Iris pigment epithelial cell (primary cell): ENCODE results near the gene UPK3BL2.
"Not testable (repeated sequence)": the region's sequence is repeated elsewhere in the genome, so short reads cannot be mapped to it uniquely, and the experiment has no call there.

ENCODE experiments used
- DNase-seq: peaks from one replicate; pipeline ENCODE4 v3.0.0-alpha.2; 2011; ENCODE audit warnings: low read depth

Gene UPK3BL2

DNA sequence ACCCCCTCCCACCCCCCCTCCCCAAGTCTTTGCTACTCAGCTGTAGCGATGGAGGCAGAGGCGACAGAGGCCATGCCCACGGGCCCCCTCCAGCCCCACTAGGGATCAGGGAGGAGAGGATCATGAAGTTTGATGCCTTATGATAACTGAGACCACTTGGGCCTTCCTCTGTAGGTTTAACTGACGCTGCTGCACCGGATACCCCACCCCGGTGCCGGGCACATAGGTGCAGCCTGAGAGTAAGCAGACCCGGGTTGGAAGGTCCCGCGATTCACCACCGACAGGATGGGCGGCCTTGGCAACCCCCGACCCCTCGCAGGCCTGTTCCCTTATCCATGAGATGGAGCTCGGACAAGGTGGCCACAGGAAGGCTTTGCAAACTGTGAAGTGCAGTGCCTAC lies 49.5 kb downstream of the UPK3BL2 start:
- not testable (repeated sequence) for DNase-seq

DNA sequence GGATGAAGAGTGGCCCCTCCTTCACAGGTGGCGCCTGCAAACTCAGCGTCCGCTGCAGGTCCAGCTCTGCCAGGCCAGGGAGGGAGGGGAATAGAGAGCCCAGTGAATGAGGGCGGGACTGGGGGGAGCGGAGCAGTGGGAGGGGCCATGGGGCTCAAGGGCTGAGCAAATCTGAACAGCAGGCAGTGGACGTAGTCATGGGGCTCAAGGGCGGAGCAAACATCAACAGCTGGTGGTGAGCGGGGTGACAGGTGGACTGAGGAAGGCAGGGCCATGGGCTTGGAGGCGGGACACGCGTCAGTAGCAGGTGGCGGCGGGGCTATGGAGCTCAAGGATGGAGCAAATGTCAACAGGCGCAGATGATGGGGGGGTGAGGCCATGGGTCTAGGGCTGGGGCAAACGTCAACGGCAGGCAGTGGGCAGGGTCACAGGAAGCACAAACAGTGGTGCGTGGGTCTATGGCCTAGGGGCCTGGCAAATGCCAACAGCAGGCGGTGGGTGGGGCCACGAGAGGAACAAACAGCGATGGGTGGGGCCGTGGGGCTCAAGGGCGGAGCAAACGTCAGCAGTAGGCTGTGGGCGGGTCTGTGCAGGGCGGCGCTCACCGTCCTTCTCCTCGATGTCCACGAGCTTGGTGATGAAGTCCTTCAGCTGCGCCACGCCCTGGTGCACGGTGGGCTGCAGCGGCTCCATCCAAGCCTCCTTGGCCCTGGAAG lies 50.1 kb downstream of the UPK3BL2 start:
- DNase-seq = not testable (repeated sequence)

DNA sequence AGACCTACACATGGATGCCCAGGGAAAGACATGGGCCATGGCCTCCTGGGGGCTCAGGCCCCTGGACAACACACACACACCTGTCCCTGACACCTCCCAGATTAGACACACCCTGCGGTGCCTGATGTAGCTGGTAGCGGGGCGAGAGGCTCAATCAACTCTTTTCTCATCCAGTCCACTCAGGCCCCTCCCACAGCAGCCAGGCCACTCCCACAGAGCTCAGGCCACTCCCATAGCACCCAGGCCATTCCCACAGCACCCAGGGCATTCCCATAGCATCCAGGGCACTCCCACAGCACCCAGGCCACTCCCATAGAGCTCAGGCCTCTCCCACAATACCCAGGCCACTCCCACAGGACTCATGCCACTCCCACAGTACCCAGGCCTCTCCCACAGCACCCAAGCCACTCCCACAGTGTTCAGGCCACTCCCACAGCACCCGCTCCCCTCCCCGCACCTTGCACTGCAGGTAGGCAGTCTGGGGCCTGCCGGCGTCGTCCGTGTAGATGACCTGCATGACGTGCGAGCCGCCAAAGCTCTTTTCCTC lies 52.9 kb downstream of the UPK3BL2 start:
- not testable (repeated sequence) for DNase-seq
